Esophagus squamous epithelium (tissue), 4 donors: ENCODE measurements around the gene VIPR2.

ENCODE experiments used
- CTCF ChIP-seq, 6 experiments: fragments of 450-650 bp in 4 of 6; fragments of 200-600 bp in 2 of 6; sonication (generic) in 2 of 6; IDR thresholded peaks; one replicate each; pipeline ENCODE4 v1.5.1; 2016 to 2019; ENCODE audit warnings: antibody characterized with exemption in 6 of 6, mild to moderate bottlenecking in 4 of 6, moderate library complexity in 4 of 6
- POLR2A ChIP-seq, 4 donors: fragments of 450-650 bp; IDR thresholded peaks; one replicate each; pipeline ENCODE4 v1.6.1; 2017; ENCODE audit warnings: antibody characterized with exemption in 4 of 4, mild to moderate bottlenecking in 4 of 4, moderate library complexity in 3 of 4

DNA sequence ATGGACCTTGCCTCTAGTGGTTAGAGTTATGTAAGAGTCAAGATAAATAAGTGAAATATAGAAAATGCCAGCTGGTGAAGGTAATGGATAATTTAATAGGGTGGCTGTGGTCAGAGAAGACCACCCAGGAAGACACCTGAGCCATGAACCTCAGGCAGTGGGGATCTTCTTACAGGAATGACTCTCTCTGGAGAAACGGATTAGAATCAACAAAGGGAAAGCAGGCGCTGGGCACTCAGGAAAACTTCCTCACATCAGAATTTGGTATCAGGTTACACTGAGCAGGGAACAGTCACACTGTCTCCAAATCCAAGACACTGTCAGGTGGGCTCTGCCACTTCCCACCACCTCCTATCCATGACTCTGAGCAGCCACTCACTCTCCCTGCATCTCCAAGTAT lies 155.7 kb downstream of the VIPR2 start:
- TF ChIP-seq CTCF (IDR thresholded peaks at IDR 0.05) (no peak), POLR2A (IDR thresholded peaks at IDR 0.05) (no peak)
